ENCODE results near the gene LCN12.

LCN12 gene

DNA sequence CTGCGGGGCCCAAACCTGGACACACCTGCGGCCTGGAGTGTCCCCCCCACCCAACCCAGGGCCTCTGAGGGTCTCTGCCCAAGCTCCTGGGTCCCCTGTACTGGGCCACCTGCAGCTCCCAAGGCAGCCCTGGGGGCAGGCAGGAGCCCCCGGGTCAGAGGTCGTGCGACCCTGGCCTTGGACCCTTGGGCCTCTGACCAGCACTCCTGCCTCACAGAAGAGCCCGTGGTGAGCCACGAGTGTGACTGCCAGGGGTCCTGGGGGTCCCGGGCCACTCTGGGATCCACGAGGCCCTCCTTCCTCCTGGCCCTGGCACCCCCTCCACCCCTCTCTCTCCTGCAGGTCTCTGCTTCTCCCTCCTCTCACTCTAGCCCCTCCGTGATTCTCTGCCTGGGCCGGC, 20.3 kb downstream of the LCN12 start:
- no peak overlapping the region for H3K27ac ChIP-seq (replicated peaks; ENCODE audit: low read length)
- H3K79me1 ChIP-seq (ENCODE audit: low read depth, low read length): no peaks in the 10 kb centered on the region
- H3K14ac ChIP-seq (ENCODE audit: low read length): no peak overlapping the region
- peak overlapping the region; percentile 39 for H2BK5ac ChIP-seq (ENCODE audit: low read length)
- peak overlapping the region; percentile 17 for H4K8ac ChIP-seq (ENCODE audit: low read depth, low read length)
- no peak overlapping the region for H3K4me2 ChIP-seq (ENCODE audit: insufficient read depth, low read length, poor library complexity, severe bottlenecking)
- H3K18ac ChIP-seq (ENCODE audit: low read length): peak overlapping the region; percentile 48
- no CpG with 5 or more reads among the region's 11 CpGs for WGBS, 2 donors (ENCODE audit: extremely low coverage in 2 of 2, insufficient read length in 2 of 2, insufficient replicate concordance in 1 of 2)
- H3K23ac ChIP-seq (ENCODE audit: low read depth, low read length, poor library complexity): no peak overlapping the region
- peak overlapping the region; percentile 89 for H2BK15ac ChIP-seq (ENCODE audit: low read length)
- DNase-seq (ENCODE audit: low spot score): no peak
- H3K9me3 ChIP-seq (replicated peaks in 1 of 2; ENCODE audit: control insufficient read depth in 2 of 2, insufficient read depth in 1 of 2, low read depth in 1 of 2, low read length in 2 of 2): no peaks in the 10 kb centered on the region
- peaks cover 0 to 3% of the 10 kb centered on the region in 2 donors for H3K4me1 ChIP-seq (ENCODE audit: control insufficient read depth in 2 of 2, insufficient read depth in 1 of 2, low read depth in 1 of 2, low read length in 2 of 2)
- H2BK120ac ChIP-seq (ENCODE audit: low read depth, low read length): no peak overlapping the region
- no peaks in the 10 kb centered on the region for H3K36me3 ChIP-seq (replicated peaks in 1 of 2; ENCODE audit: control insufficient read depth in 2 of 2, insufficient read depth in 2 of 2, low read length in 2 of 2)
- H3K9ac ChIP-seq (ENCODE audit: low read depth, low read length, poor library complexity): no peak overlapping the region
- peaks cover 0 to 56% (median 6%) of the 10 kb centered on the region in 3 experiments for H3K27me3 ChIP-seq (ENCODE audit: control insufficient read depth in 3 of 3, insufficient read depth in 3 of 3, low read depth in 1 of 3, low read length in 3 of 3)
- H3K4me3 ChIP-seq (ENCODE audit: low read length in 2 of 2): no peak overlapping the region
- peak overlapping the region; percentile 84 for H2AK5ac ChIP-seq (ENCODE audit: low read depth, low read length)
- H4K91ac ChIP-seq (ENCODE audit: low read depth, low read length, poor library complexity): peak overlapping the region; percentile 85
- H2BK12ac ChIP-seq (ENCODE audit: low read length): no peak overlapping the region
- no peak overlapping the region for H2AFZ ChIP-seq (ENCODE audit: low read length)
- H3K4ac ChIP-seq (ENCODE audit: low read length): peak overlapping the region; percentile 23

DNA sequence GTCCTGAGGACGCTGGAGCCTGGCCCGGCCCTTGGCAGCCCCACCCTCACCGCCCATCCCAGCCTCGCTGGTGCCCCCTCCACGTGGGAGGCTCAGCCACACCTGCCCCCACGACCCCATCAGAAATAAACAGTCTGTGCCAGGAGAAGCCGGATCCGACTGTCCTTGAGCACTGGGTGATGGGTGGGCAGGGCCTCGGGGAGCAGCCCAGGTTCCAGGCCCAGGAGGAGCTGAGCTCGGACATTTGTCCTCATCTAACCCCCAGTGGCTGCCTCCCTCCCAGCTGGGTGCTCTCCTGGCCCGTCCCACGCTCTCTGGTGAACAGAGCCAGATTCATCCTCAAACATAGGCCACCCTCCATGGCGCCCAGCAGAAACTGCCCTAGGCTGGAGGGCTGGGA, 20.7 kb downstream of the LCN12 start:
- Histone ChIP-seq H2BK15ac (ENCODE audit: low read length) (peak overlapping the region; percentile 89), H4K8ac (ENCODE audit: low read depth, low read length) (peak overlapping the region; percentile 17), H3K4me1 (ENCODE audit: control insufficient read depth in 2 of 2, insufficient read depth in 1 of 2, low read depth in 1 of 2, low read length in 2 of 2) (peaks cover 0 to 8% of the 10 kb centered on the region in 2 donors), H3K27ac (replicated peaks; ENCODE audit: low read length) (no peak overlapping the region), H2AK5ac (ENCODE audit: low read depth, low read length) (peak overlapping the region; percentile 95), H2BK5ac (ENCODE audit: low read length) (peak overlapping the region; percentile 39), H3K23ac (ENCODE audit: low read depth, low read length, poor library complexity) (no peak overlapping the region), H3K4me2 (ENCODE audit: insufficient read depth, low read length, poor library complexity, severe bottlenecking) (no peak overlapping the region), H3K79me1 (ENCODE audit: low read depth, low read length) (no peaks in the 10 kb centered on the region), H2AFZ (ENCODE audit: low read length) (no peak overlapping the region), H4K91ac (ENCODE audit: low read depth, low read length, poor library complexity) (peak overlapping the region; percentile 85), H3K27me3 (ENCODE audit: control insufficient read depth in 3 of 3, insufficient read depth in 3 of 3, low read depth in 1 of 3, low read length in 3 of 3) (peaks cover 0 to 60% (median 10%) of the 10 kb centered on the region in 3 experiments), H3K36me3 (replicated peaks in 1 of 2; ENCODE audit: control insufficient read depth in 2 of 2, insufficient read depth in 2 of 2, low read length in 2 of 2) (no peaks in the 10 kb centered on the region), H3K9me3 (replicated peaks in 1 of 2; ENCODE audit: control insufficient read depth in 2 of 2, insufficient read depth in 1 of 2, low read depth in 1 of 2, low read length in 2 of 2) (no peaks in the 10 kb centered on the region), H3K4ac (ENCODE audit: low read length) (peak overlapping the region; percentile 23), H3K14ac (ENCODE audit: low read length) (peak overlapping the region; percentile 38), H3K4me3 (ENCODE audit: low read length in 2 of 2) (no peak overlapping the region), H3K18ac (ENCODE audit: low read length) (peak overlapping the region; percentile 48), H2BK120ac (ENCODE audit: low read depth, low read length) (no peak overlapping the region), H2BK12ac (ENCODE audit: low read length) (peak overlapping the region; percentile 58), H3K9ac (ENCODE audit: low read depth, low read length, poor library complexity) (no peak overlapping the region)
- DNase-seq (ENCODE audit: low spot score): no peak
- WGBS, 2 donors (ENCODE audit: extremely low coverage in 2 of 2, insufficient read length in 2 of 2, insufficient replicate concordance in 1 of 2): no CpG with 5 or more reads among the region's 13 CpGs

DNA sequence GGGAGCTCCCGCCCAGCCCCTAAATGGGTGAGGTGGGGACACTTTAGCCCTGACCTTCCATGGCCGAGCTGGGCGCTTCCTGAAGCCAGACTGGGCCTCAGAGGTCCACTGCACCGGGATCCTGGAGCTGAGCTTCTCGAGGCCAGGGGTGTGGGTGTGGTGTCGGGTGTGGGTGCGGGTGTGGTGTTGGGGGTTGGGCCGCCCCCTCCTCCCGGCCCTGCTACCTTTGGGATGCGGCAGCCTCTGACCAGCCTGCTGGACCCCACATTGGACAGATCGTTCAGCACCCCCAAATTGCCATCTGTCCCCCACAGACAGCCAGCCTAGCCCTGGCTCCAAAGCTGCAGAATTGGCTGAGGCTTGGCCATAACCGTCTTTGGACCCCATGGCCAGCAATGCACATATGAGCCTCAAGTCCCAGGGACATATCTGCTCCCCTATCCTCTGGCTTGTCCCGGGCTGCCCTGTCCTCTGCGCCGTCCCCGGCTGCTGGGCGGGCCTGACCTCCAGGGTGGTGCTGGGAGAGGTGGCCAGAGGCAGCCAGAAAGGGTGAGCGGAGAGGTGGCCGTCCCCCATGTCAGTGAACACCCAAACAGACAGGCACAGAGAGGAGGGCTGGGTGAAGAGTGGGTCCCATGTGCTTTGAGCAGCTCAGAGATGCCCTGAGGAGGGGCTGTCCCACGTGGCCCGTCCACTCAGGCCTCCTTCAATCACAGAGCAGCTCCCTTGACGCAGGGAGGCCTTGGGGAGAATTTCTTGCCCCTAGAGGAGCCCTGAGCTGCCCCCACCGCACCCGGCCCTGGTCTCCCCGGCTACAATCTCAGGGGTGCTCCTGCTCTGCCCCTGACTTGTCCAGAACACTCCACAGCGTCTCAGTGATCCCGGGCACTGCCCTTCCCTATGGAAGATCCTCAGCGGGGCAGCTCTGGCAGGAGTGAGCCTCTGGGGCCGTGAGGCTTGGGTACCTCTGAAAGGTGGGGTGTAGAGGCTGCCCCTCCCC, 21.8 kb downstream of the LCN12 start:
- H2AFZ ChIP-seq (ENCODE audit: low read length): no peak overlapping the region
- peaks cover 0 to 67% (median 12%) of the 10 kb centered on the region in 3 experiments for H3K27me3 ChIP-seq (ENCODE audit: control insufficient read depth in 3 of 3, insufficient read depth in 3 of 3, low read depth in 1 of 3, low read length in 3 of 3)
- peak overlapping the region; percentile 22 for H2BK12ac ChIP-seq (ENCODE audit: low read length)
- H2BK5ac ChIP-seq (ENCODE audit: low read length): no peak overlapping the region
- no peak overlapping the region for H3K23ac ChIP-seq (ENCODE audit: low read depth, low read length, poor library complexity)
- peak overlapping the region; percentile 38 for H3K18ac ChIP-seq (ENCODE audit: low read length)
- peak overlapping the region; percentile 95 for H2AK5ac ChIP-seq (ENCODE audit: low read depth, low read length)
- H3K4me1 ChIP-seq (ENCODE audit: control insufficient read depth in 2 of 2, insufficient read depth in 1 of 2, low read depth in 1 of 2, low read length in 2 of 2): peaks cover 0 to 9% of the 10 kb centered on the region in 2 donors
- DNase-seq (ENCODE audit: low spot score): no peak
- H3K4me2 ChIP-seq (ENCODE audit: insufficient read depth, low read length, poor library complexity, severe bottlenecking): no peak overlapping the region
- WGBS, 2 donors (ENCODE audit: extremely low coverage in 2 of 2, insufficient read length in 2 of 2, insufficient replicate concordance in 1 of 2): no CpG with 5 or more reads among the region's 29 CpGs
- no peak overlapping the region for H3K27ac ChIP-seq (replicated peaks; ENCODE audit: low read length)
- H3K9ac ChIP-seq (ENCODE audit: low read depth, low read length, poor library complexity): no peak overlapping the region
- H2BK15ac ChIP-seq (ENCODE audit: low read length): peak overlapping the region; percentile 81
- no peak overlapping the region for H2BK120ac ChIP-seq (ENCODE audit: low read depth, low read length)
- H3K14ac ChIP-seq (ENCODE audit: low read length): peak overlapping the region; percentile 21
- peak overlapping the region; percentile 65 for H4K8ac ChIP-seq (ENCODE audit: low read depth, low read length)
- H3K4ac ChIP-seq (ENCODE audit: low read length): no peak overlapping the region
- no peaks in the 10 kb centered on the region for H3K79me1 ChIP-seq (ENCODE audit: low read depth, low read length)
- peak overlapping the region; percentile 79 for H4K91ac ChIP-seq (ENCODE audit: low read depth, low read length, poor library complexity)
- no peak overlapping the region for H3K4me3 ChIP-seq (ENCODE audit: low read length in 2 of 2)
- no peaks in the 10 kb centered on the region for H3K9me3 ChIP-seq (replicated peaks in 1 of 2; ENCODE audit: control insufficient read depth in 2 of 2, insufficient read depth in 1 of 2, low read depth in 1 of 2, low read length in 2 of 2)
- H3K36me3 ChIP-seq (replicated peaks in 1 of 2; ENCODE audit: control insufficient read depth in 2 of 2, insufficient read depth in 2 of 2, low read length in 2 of 2): no peaks in the 10 kb centered on the region
